Measurements from ENCODE around the gene SHB. TPM values are rescaled to one million over a fixed set of nuclear protein-coding genes. Genes with fewer than 3 reads are reported as not detected.

Gene SHB
- total and polyA plus RNA-seq, 2 donors (not counting 3 experiments of a cell fraction or from before 2014, with no cell fraction given) = 13.4 to 24.9 TPM

DNA sequence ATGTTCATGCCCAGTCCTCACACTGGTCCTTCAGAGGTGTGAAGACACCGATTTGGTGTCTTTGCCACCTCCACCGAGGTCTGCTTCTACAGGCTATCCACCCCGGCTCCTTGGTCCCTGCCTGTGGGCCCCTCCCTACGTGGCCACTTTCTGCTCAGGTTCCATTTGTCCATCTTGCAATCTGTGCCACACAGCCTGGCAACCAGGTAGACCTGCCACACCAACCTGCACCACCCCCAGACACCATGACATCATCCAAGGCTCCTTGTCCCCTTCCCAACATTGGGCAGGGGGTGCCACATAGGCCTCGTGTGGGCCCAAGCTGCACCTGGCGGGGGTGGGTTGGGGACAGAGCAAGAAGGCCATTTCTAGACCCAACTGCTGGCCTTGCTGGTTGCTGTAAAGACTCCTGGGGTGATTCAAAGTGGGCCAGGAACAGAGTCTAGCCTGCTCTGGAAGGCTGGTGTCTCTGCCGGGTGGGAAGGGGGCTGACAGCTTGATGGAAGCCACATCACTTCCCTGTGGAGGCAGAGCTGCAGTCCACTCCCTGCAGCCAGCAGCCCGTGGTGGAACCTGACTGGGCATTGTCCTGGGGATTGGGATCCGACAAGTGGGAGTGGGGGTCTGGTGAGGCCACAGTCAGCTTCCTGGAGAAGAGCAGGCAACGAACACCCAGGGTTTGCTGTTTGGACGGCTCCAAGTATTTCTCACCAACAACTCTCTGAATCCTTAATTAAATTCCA lies 99.3 kb downstream of the SHB start:
- no TSS peak for BruUV-seq (replicated peaks)
- dilution Hi-C loops (cut with MboI; ENCODE audit: extremely low pct_ligation_motif_present, low sequenced_read_pairs) (no loop called here), intact Hi-C loops (cut with micrococcal nuclease) (loop anchor here (2.0 to 5.0 kb wide), 3 partner anchors 39 to 98 kb away; partner anchors contain the start of gene SHB)
- Histone ChIP-seq H3K9ac (replicated peaks; ENCODE audit: extremely low read depth, insufficient read depth, low read length) (no peak overlapping the region), H3K79me2 (ENCODE audit: control insufficient read depth, insufficient read depth, low read length) (peaks cover 7% of the 10 kb centered on the region), H3K4me1 (ENCODE audit: control insufficient read depth, extremely low read depth, insufficient read depth, low read length) (peaks cover 42% of the 10 kb centered on the region), H3K4me3 (replicated peaks in 1 of 3; ENCODE audit: insufficient read depth in 1 of 3, low read depth in 1 of 3, low read length in 3 of 3) (no peak overlapping the region), H3K4me2 (ENCODE audit: insufficient read depth, low read length) (peak overlapping the region; percentile 38), H3K9me3 (replicated peaks; ENCODE audit: control insufficient read depth, insufficient read depth, low read length) (no peaks in the 10 kb centered on the region), H3K9me1 (replicated peaks; ENCODE audit: control insufficient read depth, extremely low read depth, insufficient read depth, low read length) (no peaks in the 10 kb centered on the region), H4K20me1 (replicated peaks; ENCODE audit: control insufficient read depth, extremely low read depth, insufficient read depth, low read length) (no peaks in the 10 kb centered on the region), H3K36me3 (ENCODE audit: control insufficient read depth in 2 of 2, extremely low read depth in 1 of 2, insufficient read depth in 2 of 2, low read length in 2 of 2) (peaks cover 2 to 6% of the 10 kb centered on the region in 2 experiments), H3K27me3 (ENCODE audit: control insufficient read depth in 2 of 2, insufficient read depth in 2 of 2, low read length in 2 of 2) (no peaks in the 10 kb centered on the region), H2AFZ (ENCODE audit: low read depth, low read length) (no peak overlapping the region), H3K27ac (ENCODE audit: insufficient read depth, low read depth, low read length) (peak overlapping the region; percentile 49)
- CTCF ChIA-PET = interaction anchor here (0.6 to 2.4 kb wide), 16 partner anchors 8 to 118 kb away, joined by 3 to 13 read pairs (median 5); partner anchors contain the start of gene SHB
- TF ChIP-seq GATA2 (IDR thresholded peaks at IDR 0.05; ENCODE audit: insufficient read depth, insufficient read length, low read depth, low read length) = no peak
- TF ChIP-seq, protein P1, sequence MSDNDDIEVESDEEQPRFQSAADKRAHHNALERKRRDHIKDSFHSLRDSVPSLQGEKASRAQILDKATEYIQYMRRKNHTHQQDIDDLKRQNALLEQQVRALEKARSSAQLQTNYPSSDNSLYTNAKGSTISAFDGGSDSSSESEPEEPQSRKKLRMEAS (IDR thresholded peaks at IDR 0.05; ENCODE audit: insufficient read depth, insufficient read length) = no peak
- POLR2A ChIA-PET = interaction anchor here (1.2 kb wide), 1 partner anchor 53 kb away, joined by 4 read pairs; no protein-coding TSS in a partner anchor
- DNase-seq (ENCODE audit: low read depth, low spot score) (no peak), FAIRE-seq (no peak)

DNA sequence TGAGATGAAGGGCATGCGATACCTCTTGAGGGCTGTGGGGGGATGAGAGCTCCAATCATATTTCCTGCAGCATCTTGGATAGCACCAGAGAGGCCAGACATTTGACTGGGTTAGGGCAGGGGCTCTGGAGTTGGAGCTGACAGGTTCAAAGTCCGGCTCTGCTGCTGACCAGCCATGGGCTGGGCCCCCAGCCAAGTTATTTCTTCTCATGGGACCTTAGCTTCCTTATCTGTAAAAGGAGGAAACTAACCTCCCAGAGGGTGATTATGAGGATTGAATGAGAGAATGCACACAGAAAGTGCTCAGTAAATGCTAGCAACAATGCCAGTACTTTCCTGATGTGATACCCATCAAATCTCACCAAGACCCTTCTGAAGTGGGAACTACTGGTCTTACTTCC lies 99.9 kb downstream of the SHB start:
- peaks cover 47% of the 10 kb centered on the region for H3K4me1 ChIP-seq (ENCODE audit: control insufficient read depth, extremely low read depth, insufficient read depth, low read length)
- H3K9me3 ChIP-seq (replicated peaks; ENCODE audit: control insufficient read depth, insufficient read depth, low read length) = no peaks in the 10 kb centered on the region
- H3K36me3 ChIP-seq (ENCODE audit: control insufficient read depth in 2 of 2, extremely low read depth in 1 of 2, insufficient read depth in 2 of 2, low read length in 2 of 2) = peaks cover 2 to 5% of the 10 kb centered on the region in 2 experiments
- no peak overlapping the region for H2AFZ ChIP-seq (ENCODE audit: low read depth, low read length)
- peak overlapping the region; percentile 49 for H3K27ac ChIP-seq (ENCODE audit: insufficient read depth, low read depth, low read length)
- H3K4me3 ChIP-seq (replicated peaks in 1 of 3; ENCODE audit: insufficient read depth in 1 of 3, low read depth in 1 of 3, low read length in 3 of 3) = no peak overlapping the region
- dilution Hi-C loops (cut with MboI; ENCODE audit: extremely low pct_ligation_motif_present, low sequenced_read_pairs) = no loop called here
- CTCF ChIA-PET = interaction anchor here (0.6 to 2.4 kb wide), 17 partner anchors 8 to 119 kb away, joined by 3 to 13 read pairs (median 5); partner anchors contain the start of gene SHB
- H3K27me3 ChIP-seq (ENCODE audit: control insufficient read depth in 2 of 2, insufficient read depth in 2 of 2, low read length in 2 of 2) = no peaks in the 10 kb centered on the region
- intact Hi-C loops (cut with micrococcal nuclease) = loop anchor here (2.0 to 5.0 kb wide), 3 partner anchors 40 to 98 kb away; partner anchors contain the start of gene SHB
- DNase-seq (ENCODE audit: low read depth, low spot score) = peak; percentile 84
- POLR2A ChIA-PET = no interaction called here
- H3K9ac ChIP-seq (replicated peaks; ENCODE audit: extremely low read depth, insufficient read depth, low read length) = no peak overlapping the region
- peak; percentile 90 for FAIRE-seq
- no peaks in the 10 kb centered on the region for H3K9me1 ChIP-seq (replicated peaks; ENCODE audit: control insufficient read depth, extremely low read depth, insufficient read depth, low read length)
- BruUV-seq (replicated peaks) = no TSS peak
- no peaks in the 10 kb centered on the region for H4K20me1 ChIP-seq (replicated peaks; ENCODE audit: control insufficient read depth, extremely low read depth, insufficient read depth, low read length)
- H3K4me2 ChIP-seq (ENCODE audit: insufficient read depth, low read length) = peak overlapping the region; percentile 38
- TF ChIP-seq, protein P1 (IDR thresholded peaks at IDR 0.05; ENCODE audit: insufficient read depth, insufficient read length) = no peak
- TF ChIP-seq GATA2 (IDR thresholded peaks at IDR 0.05; ENCODE audit: insufficient read depth, insufficient read length, low read depth, low read length) = peak; percentile 37
- peaks cover 7% of the 10 kb centered on the region for H3K79me2 ChIP-seq (ENCODE audit: control insufficient read depth, insufficient read depth, low read length)

Data from endothelial cell of umbilical vein (primary cell).